GM20431 (cell line): ENCODE results near the gene CEP89.
"Not testable (repeated sequence)": the region's sequence is repeated elsewhere in the genome, so short reads cannot be mapped to it uniquely, and the experiment has no call there.

Experiments used
- in situ Hi-C: fragments of 300-500 bp; cut with MseI, MboI; formaldehyde crosslinking; loops from one replicate; pipeline ENCODE4 v1.15.0; 2020; ENCODE audit warnings: low sequenced_read_pairs; ENCODE audit not compliant: unreplicated experiment

CEP89 gene

DNA sequence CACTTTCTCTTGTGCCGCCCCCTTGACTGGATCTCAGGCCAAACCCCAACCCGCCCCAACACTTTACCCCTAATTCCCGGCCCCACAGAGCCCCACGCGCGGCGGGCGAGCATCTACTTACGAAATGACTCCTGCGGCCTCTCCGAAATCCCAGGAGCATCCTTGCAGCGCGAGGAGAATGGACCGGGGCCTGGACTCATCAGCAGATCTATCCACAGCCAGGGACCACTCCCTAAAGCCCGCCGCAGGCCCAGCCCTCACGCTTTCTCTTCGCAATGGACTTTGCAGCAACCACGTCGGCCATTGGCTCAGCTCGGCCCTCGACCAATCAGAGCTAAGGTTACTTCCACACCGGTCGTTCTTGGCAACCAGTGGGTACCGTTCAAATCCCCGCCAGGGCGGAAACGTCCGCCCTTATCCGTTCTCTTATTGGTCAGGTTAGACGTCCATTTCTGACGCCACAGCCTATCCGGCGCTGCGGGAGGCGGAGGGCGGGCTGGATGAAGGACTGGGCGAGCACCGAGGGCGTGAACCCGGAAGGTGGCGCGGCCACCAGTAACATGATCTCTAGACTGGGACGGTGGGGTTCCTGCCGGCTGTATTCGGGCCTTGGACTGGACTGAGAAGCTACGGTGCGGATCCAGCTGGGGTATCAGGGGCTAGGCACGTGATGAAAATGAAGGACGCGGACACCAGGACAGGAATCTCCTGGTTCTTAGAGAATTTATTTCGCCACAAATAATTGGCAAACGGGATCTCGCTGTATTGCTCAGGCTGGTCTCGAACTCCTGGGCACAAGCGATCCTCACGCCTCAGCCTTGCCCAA is at the start of gene CEP89, which contains the start of gene FAAP24:
Gene CEP89, minus strand, starts transcription at position 244 of the 826 bp plus-strand sequence. Its CDS starts 84 bp downstream, at position 160.
Gene FAAP24, plus strand, starts transcription at position 528 of the 826 bp plus-strand sequence. CDS start 955 bp downstream, outside the sequence.
- in situ Hi-C loops = no loop called here

DNA sequence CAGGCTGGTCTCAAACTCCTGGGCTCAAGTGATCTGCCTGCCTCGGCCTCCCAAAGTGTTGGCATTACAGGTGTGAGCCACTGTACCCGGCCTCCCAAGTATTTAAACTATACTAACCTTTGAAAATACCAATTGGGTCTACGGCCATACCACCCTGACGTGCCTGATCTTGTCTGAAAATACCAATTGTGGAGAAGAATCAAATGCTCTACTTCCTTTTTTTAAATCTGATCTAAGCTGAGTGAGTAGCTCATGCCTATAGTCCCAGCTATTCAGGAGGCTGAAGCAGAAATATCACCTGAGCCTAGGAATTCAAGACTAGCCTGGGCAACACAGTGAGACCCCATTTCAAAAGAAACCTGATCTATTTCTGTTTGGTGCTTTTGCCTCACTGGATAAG is 39.1 kb upstream of the CEP89 start:
- in situ Hi-C loops = not testable (repeated sequence)

DNA sequence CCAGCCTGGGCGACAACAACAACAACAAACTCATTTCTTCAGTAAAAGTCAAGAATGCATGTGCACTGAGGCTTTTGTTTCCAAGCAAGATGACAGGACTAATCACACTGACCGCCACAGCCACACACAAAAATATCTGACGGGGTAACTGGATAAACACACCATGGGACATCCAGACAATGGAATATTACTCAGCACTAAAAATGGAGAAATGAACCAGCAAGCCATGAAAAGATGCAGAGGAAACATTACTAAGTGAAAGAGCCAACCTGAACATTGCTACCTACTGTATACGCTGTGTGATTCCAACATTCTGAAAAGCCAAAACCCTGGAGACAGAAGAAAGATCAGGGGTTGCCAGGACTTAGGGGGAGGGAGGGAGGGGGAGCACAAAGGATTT is 37.0 kb upstream of the CEP89 start:
- in situ Hi-C loops = no loop called here

DNA sequence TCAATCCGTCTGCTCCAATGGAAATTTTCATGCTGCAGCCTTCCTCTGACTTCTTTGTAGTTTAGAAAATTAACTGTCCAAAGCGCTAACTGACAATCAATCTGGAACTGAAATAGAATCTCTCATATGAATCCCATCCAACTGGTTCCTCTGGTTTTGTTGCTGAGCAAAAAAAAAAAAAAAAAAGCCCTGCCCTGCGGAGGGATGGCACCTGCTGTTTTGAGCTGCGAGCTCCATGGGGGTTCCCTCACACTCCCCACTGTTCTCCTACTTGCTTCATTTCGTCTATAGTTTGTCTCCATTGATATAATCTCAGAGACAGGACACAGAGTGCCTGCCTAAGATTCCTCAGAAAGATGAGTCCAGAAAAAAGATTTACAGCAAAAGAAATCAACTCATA is 33.7 kb upstream of the CEP89 start:
- in situ Hi-C loops = no loop called here

DNA sequence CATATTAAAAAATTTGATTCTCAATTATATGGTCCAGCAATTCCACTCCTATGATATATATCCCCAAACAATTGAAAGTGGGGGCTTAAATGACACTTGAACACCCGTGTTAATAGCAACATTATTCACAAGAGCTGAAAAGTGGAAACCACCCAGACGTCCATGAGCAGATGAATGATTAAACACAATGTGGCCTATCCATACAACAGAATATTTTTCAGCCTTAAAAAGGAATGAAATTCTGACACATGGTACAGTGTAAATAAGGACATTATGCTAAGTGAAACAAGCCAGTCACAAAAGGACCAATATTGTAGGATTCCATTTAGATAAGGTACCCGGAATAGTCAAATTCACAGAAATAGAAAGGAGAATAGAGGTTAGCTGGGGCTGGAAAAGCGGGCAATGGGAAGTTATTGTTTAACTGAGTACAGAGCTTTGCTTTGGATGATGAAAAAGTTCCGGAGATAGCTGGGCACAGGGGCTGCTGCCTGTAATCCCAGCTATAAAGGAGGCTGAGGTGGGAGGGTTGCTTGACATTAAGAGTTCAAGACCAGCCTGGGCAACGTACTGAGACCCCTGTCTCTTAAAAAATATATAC is 31.8 kb upstream of the CEP89 start:
- in situ Hi-C loops = not testable (repeated sequence)

DNA sequence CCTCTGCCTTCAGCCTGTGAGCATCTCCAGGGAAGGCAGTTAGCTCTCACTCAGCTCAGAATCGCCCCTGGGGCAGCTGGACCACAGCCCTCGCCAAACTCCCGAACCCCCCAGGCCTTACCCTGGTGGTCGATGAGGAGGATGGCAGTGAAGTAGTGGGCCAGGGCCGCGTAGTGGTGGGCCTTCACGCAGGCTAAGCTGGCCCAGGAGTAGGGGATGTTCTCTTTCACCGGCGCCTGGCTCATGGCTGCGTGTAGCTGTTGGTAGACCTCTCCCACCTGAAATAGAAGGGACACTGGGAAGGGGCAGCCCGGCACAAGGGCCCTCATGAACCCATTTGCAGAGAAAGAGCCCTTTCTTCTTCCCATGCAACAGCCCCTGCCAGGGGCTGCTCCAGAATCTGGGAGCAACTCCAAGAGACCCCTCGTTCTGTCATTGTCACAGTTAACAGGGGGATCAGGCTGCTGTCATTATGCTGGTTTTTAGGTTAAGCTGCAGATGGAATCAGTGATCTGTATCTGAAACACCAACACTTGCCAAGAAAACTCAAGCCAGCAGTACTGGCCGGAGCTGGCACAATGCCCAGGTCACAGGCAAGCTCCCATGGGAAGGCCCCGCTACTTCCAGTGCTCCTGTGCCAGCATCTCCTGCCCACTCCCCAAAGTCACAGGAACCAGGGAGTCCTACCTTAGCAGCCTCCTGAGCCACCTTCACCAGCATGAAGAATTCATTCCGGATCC is 30.5 kb upstream of the CEP89 start:
- in situ Hi-C loops = not testable (repeated sequence)

DNA sequence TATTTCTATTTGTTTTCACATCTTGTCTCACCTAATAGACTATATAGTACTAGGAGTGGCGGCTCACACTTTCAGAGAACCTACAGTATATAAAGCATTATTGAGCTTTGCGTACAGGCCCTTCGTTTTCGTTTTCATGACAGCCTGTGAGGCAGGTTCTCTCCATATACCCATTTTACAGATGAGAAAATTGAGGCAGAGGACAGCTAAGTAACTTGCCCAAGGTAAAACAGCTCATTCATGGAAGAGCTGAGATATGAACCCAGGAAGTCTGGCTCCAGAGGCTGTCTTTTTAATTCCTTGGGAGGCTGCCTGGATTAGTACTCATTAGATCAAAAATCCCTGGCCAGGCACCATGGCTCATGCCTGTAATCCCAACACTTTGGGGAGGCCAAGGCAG is 29.2 kb upstream of the CEP89 start:
- in situ Hi-C loops = no loop called here

DNA sequence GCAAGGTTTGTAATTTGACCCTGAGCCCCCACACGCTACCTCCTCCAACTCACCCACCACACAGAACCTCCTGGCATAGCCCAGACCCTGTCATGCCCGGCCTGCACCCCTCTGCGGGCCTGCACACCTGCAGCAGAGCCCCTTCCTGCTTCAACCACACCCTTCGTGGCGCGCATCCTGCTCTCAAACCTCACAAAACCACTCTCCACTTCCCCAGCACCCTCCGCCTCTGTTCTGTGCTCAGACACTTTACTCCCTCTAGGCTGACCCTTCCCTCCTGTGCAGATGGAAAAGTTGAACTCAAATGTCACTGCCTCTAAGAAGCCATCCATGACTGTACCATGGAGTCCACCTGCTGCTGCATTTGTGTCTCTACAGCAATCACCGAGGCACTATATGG is 28.8 kb upstream of the CEP89 start:
- in situ Hi-C loops = no loop called here

DNA sequence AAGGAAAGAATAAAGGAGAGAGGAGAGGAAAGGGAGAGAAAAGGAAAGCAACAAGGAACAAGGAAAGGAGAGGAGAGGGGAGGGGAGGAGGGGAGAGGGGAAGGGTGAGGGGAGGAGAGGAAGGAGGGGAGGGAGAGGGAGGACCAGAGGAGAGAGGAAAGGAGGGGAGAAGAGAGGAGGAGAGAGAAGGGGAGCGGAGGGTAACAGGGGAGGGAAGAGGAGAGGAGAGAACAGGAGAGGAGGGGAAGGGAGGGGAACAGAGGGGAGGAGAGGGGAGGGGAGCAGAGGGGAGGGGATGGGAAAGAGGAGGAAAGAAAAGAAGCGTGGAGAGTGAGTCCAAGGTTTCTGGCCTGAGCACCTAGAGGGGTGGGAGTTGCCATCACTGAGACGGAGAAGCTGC is 27.0 kb upstream of the CEP89 start:
- in situ Hi-C loops = loop anchor here (25.0 kb wide), 1 partner anchor 114 kb away; no protein-coding TSS in a partner anchor

DNA sequence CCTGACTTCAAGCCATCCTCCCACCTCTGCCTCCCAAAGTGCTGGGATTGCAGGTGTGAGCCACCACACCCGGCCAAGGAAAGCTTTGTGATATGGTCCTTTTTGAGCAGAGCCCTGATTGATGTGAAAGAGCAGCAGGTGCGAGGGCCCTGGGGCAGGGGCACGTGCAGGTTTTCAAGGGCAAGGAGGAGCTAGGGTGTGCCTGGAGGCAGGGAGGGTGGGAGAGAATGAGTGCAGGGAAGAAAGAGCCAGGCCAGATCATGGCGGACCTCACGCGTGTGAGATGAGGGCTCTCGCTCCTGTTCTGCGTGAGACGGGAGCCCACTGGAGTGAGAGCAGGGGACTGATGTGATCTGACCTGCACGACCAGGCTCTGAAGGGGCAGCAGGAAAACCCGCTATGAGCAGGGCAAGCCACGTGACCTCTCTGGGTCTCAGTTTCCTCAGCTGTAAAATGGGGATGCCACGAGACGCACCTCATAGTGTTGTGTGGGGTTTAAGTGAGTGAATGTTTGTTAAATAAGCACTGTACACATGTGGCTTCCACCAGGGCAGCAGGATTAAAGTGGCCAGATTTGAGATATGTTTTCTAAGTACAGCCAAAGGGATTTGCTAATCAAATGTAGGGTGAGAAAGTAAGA is 26.1 kb upstream of the CEP89 start:
- in situ Hi-C loops = loop anchor here (25.0 kb wide), 1 partner anchor 114 kb away; no protein-coding TSS in a partner anchor

DNA sequence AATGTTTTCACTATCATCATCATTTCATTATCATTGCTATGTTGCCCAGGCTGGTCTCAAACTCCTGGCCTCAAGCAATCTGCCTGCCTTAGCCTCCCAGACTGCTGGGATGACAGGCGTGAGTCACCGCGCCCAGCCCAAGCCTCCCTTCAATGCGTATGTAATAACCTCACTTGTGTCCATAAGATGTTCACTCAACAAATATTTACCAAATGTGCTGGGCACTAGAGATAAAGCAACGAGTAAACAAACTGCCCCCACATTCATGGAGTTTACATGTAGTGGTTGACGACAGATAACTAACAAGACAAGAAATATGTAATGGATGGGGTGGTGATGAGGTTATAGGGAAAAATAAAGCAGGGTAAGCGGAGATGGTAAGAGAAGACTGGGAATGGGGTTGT is 25.3 kb upstream of the CEP89 start:
- in situ Hi-C loops = loop anchor here (25.0 kb wide), 1 partner anchor 115 kb away; no protein-coding TSS in a partner anchor

DNA sequence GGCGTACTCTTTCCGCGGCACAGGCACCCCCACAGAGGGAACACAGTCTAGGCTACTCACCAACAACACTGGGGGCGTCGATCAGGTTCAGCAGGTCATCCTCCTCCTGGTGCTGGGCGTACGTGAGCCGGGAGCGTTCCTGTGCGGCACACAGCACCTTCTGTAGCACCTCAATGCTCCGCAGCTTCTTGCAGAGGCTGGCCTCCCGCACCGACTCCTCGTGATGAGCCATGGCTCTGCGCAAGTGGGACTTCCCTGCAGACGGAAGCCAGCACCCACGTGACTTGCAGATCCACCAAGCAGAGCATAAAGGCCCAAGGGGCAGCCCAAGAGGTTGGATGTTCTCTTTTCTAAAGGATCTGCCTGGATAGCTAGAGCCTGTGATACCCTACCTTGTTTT is 24.2 kb upstream of the CEP89 start:
- in situ Hi-C loops = loop anchor here (25.0 kb wide), 1 partner anchor 116 kb away; no protein-coding TSS in a partner anchor

DNA sequence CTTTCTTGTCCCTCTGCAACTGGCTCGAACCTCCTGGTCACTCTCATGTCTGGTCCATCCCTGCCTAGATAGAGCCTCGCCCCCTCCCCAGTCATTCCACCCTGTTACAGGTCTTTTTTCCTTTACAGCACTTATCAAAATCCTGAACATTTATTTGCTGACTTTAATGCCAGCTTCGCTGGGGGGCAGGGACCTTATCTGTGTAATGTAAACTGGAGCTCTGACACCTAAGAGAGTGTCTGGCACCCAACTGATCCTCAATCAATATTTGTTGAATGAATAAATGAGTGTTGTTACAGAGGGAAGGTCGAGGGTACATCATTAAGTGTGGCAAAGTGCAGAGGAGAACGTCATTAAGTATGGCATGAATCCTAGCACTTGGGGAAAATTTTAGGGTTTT is 17.0 kb upstream of the CEP89 start:
- in situ Hi-C loops = loop anchor here (25.0 kb wide), 1 partner anchor 124 kb away; no protein-coding TSS in a partner anchor

DNA sequence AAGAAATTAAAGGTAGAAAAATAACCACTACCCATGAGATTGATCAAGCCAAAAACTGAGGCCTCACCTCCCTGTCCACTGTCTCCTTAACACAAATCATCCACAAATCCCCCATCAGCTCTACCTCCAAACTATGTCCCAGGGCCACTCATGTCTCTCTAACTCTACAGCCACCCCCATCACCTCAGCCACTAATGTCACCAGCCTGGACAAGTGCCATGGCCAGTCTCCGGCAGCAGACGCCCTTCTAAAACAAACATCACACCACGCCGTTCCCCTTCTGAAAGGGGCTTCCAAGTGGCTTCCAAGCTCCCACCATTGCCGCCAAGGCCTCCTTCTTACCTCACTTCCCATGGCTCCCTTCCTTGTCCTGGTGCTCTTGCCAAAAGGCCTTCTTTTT is 16.5 kb upstream of the CEP89 start:
- in situ Hi-C loops = loop anchor here (25.0 kb wide), 1 partner anchor 124 kb away; no protein-coding TSS in a partner anchor

DNA sequence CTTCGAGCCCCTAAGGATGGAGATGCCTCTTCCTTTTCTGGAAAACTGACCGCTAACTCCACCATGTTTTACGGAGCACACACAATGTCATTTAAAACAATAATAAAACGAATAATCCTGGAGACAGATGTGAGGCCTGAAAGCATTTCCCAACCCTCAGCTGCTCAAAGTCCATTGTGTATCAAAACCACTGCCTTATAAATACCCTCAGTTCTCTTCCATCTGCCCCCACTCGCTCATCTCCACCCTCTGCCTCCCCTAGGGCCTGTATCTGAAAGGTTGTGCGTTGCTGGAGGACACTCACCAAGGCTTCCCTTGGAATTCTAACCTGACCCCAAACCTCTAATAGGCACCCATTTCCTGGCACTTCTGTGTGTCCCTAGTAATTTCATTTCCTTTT is 10.7 kb upstream of the CEP89 start:
- in situ Hi-C loops = loop anchor here (25.0 kb wide), 1 partner anchor 130 kb away; no protein-coding TSS in a partner anchor

DNA sequence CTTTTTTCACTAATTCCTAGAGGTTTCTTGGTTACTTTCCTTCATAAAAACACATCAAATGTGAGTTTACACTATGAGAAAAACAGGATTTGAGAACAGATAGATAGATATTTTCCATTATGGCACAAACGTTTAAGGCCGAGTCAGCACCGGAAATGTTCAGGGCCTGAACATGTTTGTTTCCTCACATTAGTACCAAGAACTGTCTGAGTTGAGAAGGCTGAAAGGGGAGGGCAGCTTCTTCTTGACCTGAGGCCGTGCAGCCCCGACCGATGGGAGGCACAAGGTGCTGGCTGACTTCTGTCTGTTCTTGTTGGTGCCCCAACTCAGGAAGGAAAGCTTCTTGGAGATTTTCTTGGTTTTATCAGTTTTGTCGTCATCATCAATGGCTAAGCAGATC is 8.0 kb upstream of the CEP89 start:
- in situ Hi-C loops = loop anchor here (25.0 kb wide), 1 partner anchor 132 kb away; no protein-coding TSS in a partner anchor

DNA sequence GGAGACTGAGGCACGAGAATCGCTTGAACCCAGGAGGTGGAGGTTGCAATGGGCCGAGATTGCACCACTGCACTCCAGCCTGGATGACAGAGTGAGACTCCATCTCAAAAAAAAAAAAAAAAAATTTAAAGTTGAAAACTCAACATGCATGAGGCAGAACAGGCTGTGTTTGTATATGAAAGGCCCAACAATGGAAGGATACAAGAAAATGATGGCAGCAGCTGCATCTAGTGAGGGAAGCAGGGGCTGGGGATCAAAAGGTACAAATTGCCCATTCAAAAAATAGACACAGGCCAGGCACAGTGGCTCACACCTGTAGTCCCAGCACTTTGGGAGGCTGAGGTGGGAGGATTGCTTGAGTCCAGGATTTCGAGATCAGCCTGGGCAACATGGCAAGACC is 6.1 kb upstream of the CEP89 start:
- in situ Hi-C loops = loop anchor here (25.0 kb wide), 1 partner anchor 134 kb away; no protein-coding TSS in a partner anchor

DNA sequence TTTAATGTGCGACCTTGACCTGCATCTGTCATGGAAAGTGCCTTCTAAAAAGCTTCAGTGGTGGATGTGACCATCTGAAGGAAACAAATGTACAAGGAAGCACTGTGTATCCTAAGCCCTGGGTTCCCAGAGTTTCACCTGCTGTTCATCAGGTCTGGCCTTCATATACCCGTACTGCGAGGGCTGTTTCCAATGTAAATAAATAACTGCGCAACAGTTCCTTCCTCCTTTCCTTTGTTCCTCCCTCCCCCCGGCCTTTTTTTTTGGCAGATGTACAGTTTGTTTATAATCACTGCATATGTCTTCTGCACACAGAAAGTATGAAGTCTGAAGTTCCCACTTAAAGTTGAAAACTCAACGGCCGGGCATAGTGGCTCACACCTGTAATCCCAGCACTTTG is 5.5 kb upstream of the CEP89 start:
- in situ Hi-C loops = loop anchor here (25.0 kb wide), 1 partner anchor 135 kb away; no protein-coding TSS in a partner anchor

DNA sequence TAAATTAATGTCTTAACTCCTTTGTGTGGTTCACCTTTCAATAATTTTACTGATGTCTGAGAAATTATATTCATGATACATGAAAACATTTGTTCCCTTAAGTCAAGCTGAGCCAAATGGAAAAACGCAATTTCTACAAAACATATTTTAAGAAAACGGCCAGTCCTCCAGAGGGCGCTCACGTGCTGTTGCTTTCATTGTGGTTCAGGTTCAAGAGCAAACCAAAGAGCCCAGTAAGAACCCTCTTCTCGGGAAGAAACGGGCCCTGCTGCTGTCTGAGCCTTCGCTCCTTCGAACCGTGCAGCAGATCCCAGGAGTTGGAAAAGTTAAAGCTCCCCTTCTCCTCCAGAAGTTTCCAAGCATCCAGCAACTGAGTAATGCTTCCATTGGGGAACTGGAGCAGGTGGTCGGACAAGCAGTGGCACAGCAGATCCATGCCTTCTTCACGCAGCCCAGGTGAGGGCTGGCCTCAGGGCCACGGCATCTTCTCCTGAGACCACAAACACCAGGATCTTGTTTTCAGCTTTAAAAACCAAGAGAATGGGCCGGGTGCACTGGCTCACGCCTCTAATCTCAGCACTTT is 4.6 kb upstream of the CEP89 start:
- in situ Hi-C loops = loop anchor here (25.0 kb wide), 1 partner anchor 136 kb away; no protein-coding TSS in a partner anchor
